AG08395 (cell line): ENCODE results near the gene CDAN1.
A peak's percentile ranks its signal among the peaks of the same experiment; 100 is the strongest.
"Not testable (repeated sequence)": the region's sequence is repeated elsewhere in the genome, so short reads cannot be mapped to it uniquely, and the experiment has no call there.

Experiments
- DNase-seq: peaks from one replicate; pipeline ENCODE4 v3.0.0; 2012; ENCODE audit warnings: mixed read lengths, low spot score

The CDAN1 gene

GRCh38 chr15:42736793-42737528, at the start of gene CDAN1:
Gene CDAN1, minus strand, starts transcription at chr15:42737128. Its CDS starts 26 bp downstream, at chr15:42737102.
- DNase-seq: peak; percentile 100

GRCh38 chr15:42785569-42785968, 48.6 kb upstream of the CDAN1 start:
- DNase-seq: no peak

GRCh38 chr15:42784705-42785104, 47.8 kb upstream of the CDAN1 start:
- no peak for DNase-seq

- no peak for DNase-seq
Measured at GRCh38 chr15:42782716-42783115, 45.8 kb upstream of the CDAN1 start.

GRCh38 chr15:42775416-42775815, 38.5 kb upstream of the CDAN1 start:
- DNase-seq: peak; percentile 18

- DNase-seq: no peak
Measured at GRCh38 chr15:42772901-42773300, 36.0 kb upstream of the CDAN1 start.

GRCh38 chr15:42772144-42772543, 35.2 kb upstream of the CDAN1 start:
- no peak for DNase-seq

- not testable (repeated sequence) for DNase-seq
Measured at GRCh38 chr15:42766109-42766508, 29.2 kb upstream of the CDAN1 start.

- not testable (repeated sequence) for DNase-seq
Measured at GRCh38 chr15:42764154-42764731, 27.3 kb upstream of the CDAN1 start.

GRCh38 chr15:42761813-42762212, 24.9 kb upstream of the CDAN1 start:
- DNase-seq: not testable (repeated sequence)

GRCh38 chr15:42760759-42761158, 23.8 kb upstream of the CDAN1 start:
- no peak for DNase-seq

- no peak for DNase-seq
Measured at GRCh38 chr15:42759093-42759492, 22.2 kb upstream of the CDAN1 start.

- DNase-seq: no peak
Measured at GRCh38 chr15:42750306-42750705, 13.4 kb upstream of the CDAN1 start.

GRCh38 chr15:42749266-42749665, 12.3 kb upstream of the CDAN1 start:
- no peak for DNase-seq

- DNase-seq: no peak
Measured at GRCh38 chr15:42744195-42744594, 7.3 kb upstream of the CDAN1 start.

GRCh38 chr15:42742149-42742548, 5.2 kb upstream of the CDAN1 start:
- DNase-seq: no peak

GRCh38 chr15:42741710-42742109, 4.8 kb upstream of the CDAN1 start:
- DNase-seq: no peak

- DNase-seq: no peak
Measured at GRCh38 chr15:42737529-42738328, 801 bp upstream of the CDAN1 start.

GRCh38 chr15:42736178-42736792, 643 bp downstream of the CDAN1 start:
- peak; percentile 31 for DNase-seq

GRCh38 chr15:42735382-42736165, 1.4 kb downstream of the CDAN1 start:
- DNase-seq: no peak

GRCh38 chr15:42734076-42734672, 2.8 kb downstream of the CDAN1 start:
- no peak for DNase-seq
